ENCODE measurements around the gene MRPL4. TPM values are rescaled to one million over a fixed set of nuclear protein-coding genes. Genes with fewer than 3 reads are reported as not detected.
A peak's percentile ranks its signal among the peaks of the same experiment; 100 is the strongest.

Gene MRPL4
- total and polyA plus RNA-seq, 12 donors = 33.4 to 123 (median 64.1) TPM

- Histone ChIP-seq H3K27me3 (peaks cover 69% of the 10 kb centered on the region), H3K4me3 (no peak overlapping the region), H3K9me3 (replicated peaks in 1 of 3) (no peaks in the 10 kb centered on the region), H3K36me3 (replicated peaks in 1 of 2) (no peaks in the 10 kb centered on the region), H3K27ac (no peak overlapping the region), H3K4me1 (replicated peaks in 1 of 2) (peaks cover 23 to 54% of the 10 kb centered on the region in 2 donors)
- intact Hi-C loops (cut with DNase I) = no loop called here
- DNase-seq = no peak
- 20 to 38% (median 30%) methylated on average over 20 to 49 of the region's 49 CpGs for WGBS, 4 donors
- TF ChIP-seq CTCF (IDR thresholded peaks at IDR 0.05) (no peak), POLR2A (IDR thresholded peaks at IDR 0.05) (no peak)
Measured at GRCh38 chr19:10293637-10294367, 41.8 kb downstream of the MRPL4 start.

GRCh38 chr19:10294368-10294697 is 42.3 kb downstream of the MRPL4 start:
- Histone ChIP-seq H3K27ac (no peak overlapping the region), H3K4me3 (no peak overlapping the region), H3K36me3 (replicated peaks in 1 of 2) (no peaks in the 10 kb centered on the region), H3K27me3 (peaks cover 68% of the 10 kb centered on the region), H3K4me1 (replicated peaks in 1 of 2) (peaks cover 17 to 48% of the 10 kb centered on the region in 2 donors), H3K9me3 (replicated peaks in 1 of 3) (no peaks in the 10 kb centered on the region)
- TF ChIP-seq CTCF (IDR thresholded peaks at IDR 0.05) = no peak
- TF ChIP-seq POLR2A (IDR thresholded peaks at IDR 0.05) = no peak
- DNase-seq = no peak
- WGBS, 4 donors = 7 to 43% (median 16%) methylated on average over 3 to 25 of the region's 25 CpGs
- intact Hi-C loops (cut with DNase I) = no loop called here

GRCh38 chr19:10295305-10295846 is 43.4 kb downstream of the MRPL4 start:
- H3K36me3 ChIP-seq (replicated peaks in 1 of 2) = no peaks in the 10 kb centered on the region
- TF ChIP-seq CTCF (IDR thresholded peaks at IDR 0.05) = no peak
- no peak for TF ChIP-seq POLR2A (IDR thresholded peaks at IDR 0.05)
- no peaks in the 10 kb centered on the region for H3K9me3 ChIP-seq (replicated peaks in 1 of 3)
- no peak for DNase-seq
- no peak overlapping the region for H3K27ac ChIP-seq
- peak overlapping the region in 1 of 4 donors; percentile 31 for H3K4me3 ChIP-seq
- intact Hi-C loops (cut with DNase I) = no loop called here
- WGBS, 4 donors = 2 to 7% (median 4%) methylated on average over 8 to 48 of the region's 48 CpGs
- peaks cover 61% of the 10 kb centered on the region for H3K27me3 ChIP-seq
- H3K4me1 ChIP-seq (replicated peaks in 1 of 2) = peaks cover 9 to 38% of the 10 kb centered on the region in 2 donors

- TF ChIP-seq CTCF (IDR thresholded peaks at IDR 0.05) (no peak), POLR2A (IDR thresholded peaks at IDR 0.05) (no peak)
- Histone ChIP-seq H3K9me3 (replicated peaks in 1 of 3) (no peaks in the 10 kb centered on the region), H3K36me3 (replicated peaks in 1 of 2) (no peaks in the 10 kb centered on the region), H3K27ac (no peak overlapping the region), H3K27me3 (peaks cover 55% of the 10 kb centered on the region), H3K4me1 (replicated peaks in 1 of 2) (peaks cover 3 to 32% of the 10 kb centered on the region in 2 donors), H3K4me3 (peak overlapping the region in 1 of 4 donors; percentile 31)
- no peak for DNase-seq
- intact Hi-C loops (cut with DNase I) = no loop called here
- 3 to 15% (median 7%) methylated on average over 13 to 58 of the region's 58 CpGs for WGBS, 4 donors
Measured at GRCh38 chr19:10295847-10296591, 44.0 kb downstream of the MRPL4 start.
